Measurements from ENCODE around the gene KCNQ1OT1. TPM values are rescaled to one million over a fixed set of nuclear protein-coding genes. Genes with fewer than 3 reads are reported as not detected.

KCNQ1OT1 gene
- total and polyA plus RNA-seq, 2 of the 4 experiments (the other 2 are of a cell fraction): 0.14 to 2.0 TPM

DNA sequence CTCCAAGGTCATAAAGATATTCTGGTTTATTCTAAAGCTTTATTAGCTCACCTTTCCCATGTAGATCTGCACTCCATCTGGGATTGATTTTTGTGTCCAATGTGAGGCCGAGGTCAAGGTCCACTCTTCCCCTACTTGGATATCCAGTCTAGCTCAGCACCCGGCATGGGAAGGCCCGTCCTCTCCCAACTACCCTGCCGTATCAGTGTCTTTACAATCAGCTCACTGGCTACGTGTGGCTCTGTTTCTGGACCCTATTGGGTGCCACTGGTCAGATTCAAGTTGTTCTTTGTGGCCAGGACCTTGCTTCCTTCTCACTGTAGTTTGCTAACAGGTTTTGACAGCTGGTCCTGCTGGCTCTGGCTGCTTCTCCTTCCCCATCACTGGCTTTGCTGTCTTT lies 30.9 kb downstream of the KCNQ1OT1 start:
- H3K18ac ChIP-seq (ENCODE audit: low read depth, low read length): no peak overlapping the region
- H3K14ac ChIP-seq (replicated peaks; ENCODE audit: low read depth, low read length): no peak overlapping the region
- H2AK9ac ChIP-seq (replicated peaks; ENCODE audit: low read depth, low read length, poor library complexity): no peak overlapping the region
- no peak overlapping the region for H3K4me3 ChIP-seq (ENCODE audit: insufficient read depth, low read depth, low read length)
- no peak overlapping the region for H3K4ac ChIP-seq (ENCODE audit: low read depth, low read length)
- H2BK15ac ChIP-seq (ENCODE audit: low read depth, low read length): no peak overlapping the region
- no peak overlapping the region for H2AK5ac ChIP-seq (ENCODE audit: low read depth, low read length)
- peaks cover 1% of the 10 kb centered on the region; the same call in 1 of the 2 replicates for H3K9me3 ChIP-seq (ENCODE audit: control insufficient read depth, insufficient read depth, low read length)
- no TSS peak for BruUV-seq (replicated peaks)
- DNase-seq (no peak), ATAC-seq (ENCODE audit: low read depth) (no peak)
- H2BK5ac ChIP-seq (ENCODE audit: low read depth, low read length, poor library complexity, severe bottlenecking): no peak overlapping the region
- H3K27ac ChIP-seq (ENCODE audit: insufficient read depth, low read length): no peak overlapping the region
- H3K4me2 ChIP-seq (ENCODE audit: low read depth, low read length): no peak overlapping the region
- no peak overlapping the region for H2AFZ ChIP-seq (replicated peaks; ENCODE audit: low read length, poor library complexity)
- H4K20me1 ChIP-seq (ENCODE audit: insufficient read depth, low read length): peaks cover 68% of the 10 kb centered on the region
- H3K4me1 ChIP-seq (ENCODE audit: control insufficient read depth, insufficient read depth, low read length): no peaks in the 10 kb centered on the region
- in situ Hi-C loops (cut with MboI; ENCODE audit: low sequenced_read_pairs) (no loop called here), dilution Hi-C loops (cut with HindIII; ENCODE audit: low sequenced_read_pairs, unreplicated experiment) (no loop called here), intact Hi-C loops (cut with micrococcal nuclease) (no loop called here)
- ChIA-PET CTCF (no interaction called here), POLR2A (ENCODE audit: unreplicated experiment) (no interaction called here)
- peaks cover 8% of the 10 kb centered on the region for H3K36me3 ChIP-seq (ENCODE audit: control insufficient read depth, insufficient read depth, low read length)
- H2BK20ac ChIP-seq (ENCODE audit: low read depth, low read length): no peak overlapping the region
- H3K9me1 ChIP-seq (ENCODE audit: insufficient read depth, low read length): peaks cover 8% of the 10 kb centered on the region; the same call in 1 of the 2 replicates
- H4K5ac ChIP-seq (ENCODE audit: low read depth, low read length): no peak overlapping the region
- TF ChIP-seq, protein P1, sequence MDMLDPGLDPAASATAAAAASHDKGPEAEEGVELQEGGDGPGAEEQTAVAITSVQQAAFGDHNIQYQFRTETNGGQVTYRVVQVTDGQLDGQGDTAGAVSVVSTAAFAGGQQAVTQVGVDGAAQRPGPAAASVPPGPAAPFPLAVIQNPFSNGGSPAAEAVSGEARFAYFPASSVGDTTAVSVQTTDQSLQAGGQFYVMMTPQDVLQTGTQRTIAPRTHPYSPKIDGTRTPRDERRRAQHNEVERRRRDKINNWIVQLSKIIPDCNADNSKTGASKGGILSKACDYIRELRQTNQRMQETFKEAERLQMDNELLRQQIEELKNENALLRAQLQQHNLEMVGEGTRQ (IDR thresholded peaks at IDR 0.05; ENCODE audit: low read depth, low read length): no peak
- no peak overlapping the region for H2BK120ac ChIP-seq (ENCODE audit: low read depth, low read length)
- H3K79me1 ChIP-seq (ENCODE audit: low read depth in 1 of 2, low read length in 2 of 2): peaks cover 14 to 62% of the 10 kb centered on the region in 2 experiments; a peak in 3 of 4 replicates
- 94% methylated on average over 3 of the region's 5 CpGs; no CpG with 5 or more reads in 1 of the 2 experiments for WGBS, 2 experiments (ENCODE audit: extremely low coverage in 2 of 2, insufficient read length in 1 of 2)
- H3K23ac ChIP-seq (ENCODE audit: low read depth, low read length): no peak overlapping the region
- no peak overlapping the region for H4K8ac ChIP-seq (ENCODE audit: low read depth in 2 of 2, low read length in 2 of 2)
- peaks cover 6% of the 10 kb centered on the region; the same call in 1 of the 2 replicates for H3K27me3 ChIP-seq (ENCODE audit: control insufficient read depth, insufficient read depth, low read length)
- H3K9ac ChIP-seq (ENCODE audit: low read depth, low read length): no peak overlapping the region
- H3K56ac ChIP-seq (ENCODE audit: extremely low read depth, insufficient read depth, low read length): no peak overlapping the region
- H4K91ac ChIP-seq (ENCODE audit: insufficient read depth, low read depth, low read length): no peak overlapping the region
